Caki2 (cell line): ENCODE data around the gene EPHB3. TPM values are rescaled to one million over a fixed set of nuclear protein-coding genes. Genes with fewer than 3 reads are reported as not detected.

ENCODE experiments used
- DNase-seq: peaks from one replicate; pipeline ENCODE4 v3.0.0-alpha.2; 2015; ENCODE audit warnings: low read depth
- in situ Hi-C: cut with HindIII; loops from 2 replicates; pipeline ENCODE4 v1.10.0; 2016; ENCODE audit warnings: low sequenced_read_pairs, low pct_unique_long_range_greater_than_20kb, mixed read lengths
- total RNA-seq: library from RNA; depleted of rRNA; stranded (reverse); fragments of >200 nt; shearing (Covaris generic); gene quantifications from 2 replicates; pipeline ENCODE4 v1.2.3, GENCODE V29; 2014; ENCODE audit warnings: low replicate concordance; rRNA removed

The EPHB3 gene
- total RNA-seq, 1 experiment from 2014 or later: 0.20 TPM

- no peak for DNase-seq
- in situ Hi-C loops: no loop called here
Observed at GRCh38 chr3:184626923-184627322, 65.3 kb downstream of the EPHB3 start.

GRCh38 chr3:184629555-184630160 is 68.1 kb downstream of the EPHB3 start:
- no peak for DNase-seq
- in situ Hi-C loops: no loop called here

- in situ Hi-C loops: no loop called here
- DNase-seq: no peak
Observed at GRCh38 chr3:184630861-184631471, 69.4 kb downstream of the EPHB3 start.

GRCh38 chr3:184631472-184631861 is 69.9 kb downstream of the EPHB3 start:
- in situ Hi-C loops: no loop called here
- DNase-seq: no peak

Other genes with a start within 250 kb of the EPHB3 start
- gene EIF4G1, start 247.2 kb upstream of the EPHB3 start, total RNA-seq: 250 and 257 TPM in 2 replicates
- gene FAM131A, start 224.2 kb upstream of the EPHB3 start, total RNA-seq: 33.4 and 39.2 TPM in 2 replicates
- gene CLCN2, start 200.2 kb upstream of the EPHB3 start, total RNA-seq: 2.0 and 20.2 TPM in 2 replicates
- gene POLR2H, start 200.1 kb upstream of the EPHB3 start, total RNA-seq: 139 and 169 TPM in 2 replicates
- 0.61 TPM in 1 of 2 replicates, not detected in the other for gene THPO, start 183.6 kb upstream of the EPHB3 start, total RNA-seq
- gene CHRD, start 181.7 kb upstream of the EPHB3 start, total RNA-seq: 0.84 TPM in 1 of 2 replicates, not detected in the other
- gene MAGEF1, start 150.3 kb downstream of the EPHB3 start, total RNA-seq: 25.2 and 36.9 TPM in 2 replicates